Thoracic aorta (tissue), 2 donors: Measurements from ENCODE around the gene ATXN10. TPM values are rescaled to one million over a fixed set of nuclear protein-coding genes. Genes with fewer than 3 reads are reported as not detected.

ENCODE experiments used
- ATAC-seq: fragments of 150-250 bp; one replicate; pipeline ENCODE4 v1.8.0; 2017; ENCODE audit warnings: low read depth; ENCODE audit not compliant: insufficient number of reproducible peaks, low FRiP score
- DNase-seq: peaks from one replicate; pipeline ENCODE4 v3.0.0-alpha.2; 2020; ENCODE audit warnings: low spot score
- H3K27ac ChIP-seq, 2 donors: fragments of 200-600 bp; sonication (generic); 1 replicate in 1 of 2; 2 replicates in 1 of 2; pipeline ENCODE4 v1.5.1; 2016; ENCODE audit warnings: mild to moderate bottlenecking in 2 of 2, moderate library complexity in 2 of 2
- H3K27me3 ChIP-seq: fragments of 200-600 bp; sonication (generic); replicated peaks from 2 replicates; pipeline ENCODE4 v1.6.0; 2016; ENCODE audit warnings: mild to moderate bottlenecking; ENCODE audit not compliant: insufficient read depth
- H3K36me3 ChIP-seq: fragments of 200-600 bp; sonication (generic); one replicate; pipeline ENCODE4 v1.5.1; 2016
- H3K4me1 ChIP-seq, 2 donors: fragments of 200-600 bp; sonication (generic); 1 replicate in 1 of 2; 2 replicates in 1 of 2; pipeline versions ENCODE4 v1.5.1 to v1.6.0; 2016; ENCODE audit warnings: low read depth in 2 of 2, mild to moderate bottlenecking in 1 of 2; ENCODE audit not compliant: control insufficient read depth in 1 of 2
- H3K4me3 ChIP-seq: fragments of 200-600 bp; sonication (generic); 2 replicates; pipeline ENCODE4 v1.5.1; 2016; ENCODE audit warnings: mild to moderate bottlenecking
- H3K9me3 ChIP-seq: fragments of 200-600 bp; sonication (generic); 2 replicates; pipeline ENCODE4 v1.5.1; 2016
- total RNA-seq, 2 donors: library from RNA; depleted of rRNA; stranded (reverse); fragments of >200 nt; gene quantifications; one replicate each; pipeline versions ENCODE4 v1.1.0 to v1.2.3, GENCODE V29; 2016
- TF ChIP-seq, protein P1 (sequence below): fragments of 200-600 bp; sonication (generic); IDR thresholded peaks from one replicate; pipeline ENCODE4 v1.5.1; 2019; ENCODE audit warnings: antibody characterized with exemption

The ATXN10 gene
- total RNA-seq, 2 donors from 2014 or later = 52.9 to 164 TPM

DNA sequence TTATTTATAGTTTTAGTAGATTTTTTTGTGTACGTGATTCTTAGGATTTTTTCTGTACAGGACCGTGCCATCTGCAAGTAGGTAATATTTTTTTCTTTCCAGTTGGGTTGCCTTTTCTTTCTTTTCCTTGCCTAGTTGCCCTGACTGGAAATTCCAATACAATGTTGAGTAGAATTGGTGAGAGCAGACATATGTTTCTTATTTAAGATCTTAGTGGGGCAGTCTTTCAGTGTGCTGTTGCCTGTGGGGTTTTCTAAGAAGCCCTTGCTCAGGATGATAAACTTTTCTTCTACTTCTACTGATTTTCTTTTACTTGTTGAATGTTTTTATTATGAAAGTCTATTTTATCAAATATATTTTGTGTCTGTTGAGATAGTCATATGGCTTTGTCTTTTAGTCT, 33.0 kb downstream of the ATXN10 start:
- DNase-seq = no peak
- Histone ChIP-seq H3K4me1 (peaks cover 0 to 9% of the 10 kb centered on the region in 2 donors), H3K27me3 (no peaks in the 10 kb centered on the region), H3K9me3 (no peaks in the 10 kb centered on the region), H3K36me3 (peaks cover 4% of the 10 kb centered on the region), H3K27ac (no peak overlapping the region), H3K4me3 (no peak overlapping the region)
- no peak for ATAC-seq
- TF ChIP-seq, protein P1, sequence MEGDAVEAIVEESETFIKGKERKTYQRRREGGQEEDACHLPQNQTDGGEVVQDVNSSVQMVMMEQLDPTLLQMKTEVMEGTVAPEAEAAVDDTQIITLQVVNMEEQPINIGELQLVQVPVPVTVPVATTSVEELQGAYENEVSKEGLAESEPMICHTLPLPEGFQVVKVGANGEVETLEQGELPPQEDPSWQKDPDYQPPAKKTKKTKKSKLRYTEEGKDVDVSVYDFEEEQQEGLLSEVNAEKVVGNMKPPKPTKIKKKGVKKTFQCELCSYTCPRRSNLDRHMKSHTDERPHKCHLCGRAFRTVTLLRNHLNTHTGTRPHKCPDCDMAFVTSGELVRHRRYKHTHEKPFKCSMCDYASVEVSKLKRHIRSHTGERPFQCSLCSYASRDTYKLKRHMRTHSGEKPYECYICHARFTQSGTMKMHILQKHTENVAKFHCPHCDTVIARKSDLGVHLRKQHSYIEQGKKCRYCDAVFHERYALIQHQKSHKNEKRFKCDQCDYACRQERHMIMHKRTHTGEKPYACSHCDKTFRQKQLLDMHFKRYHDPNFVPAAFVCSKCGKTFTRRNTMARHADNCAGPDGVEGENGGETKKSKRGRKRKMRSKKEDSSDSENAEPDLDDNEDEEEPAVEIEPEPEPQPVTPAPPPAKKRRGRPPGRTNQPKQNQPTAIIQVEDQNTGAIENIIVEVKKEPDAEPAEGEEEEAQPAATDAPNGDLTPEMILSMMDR = no peak

DNA sequence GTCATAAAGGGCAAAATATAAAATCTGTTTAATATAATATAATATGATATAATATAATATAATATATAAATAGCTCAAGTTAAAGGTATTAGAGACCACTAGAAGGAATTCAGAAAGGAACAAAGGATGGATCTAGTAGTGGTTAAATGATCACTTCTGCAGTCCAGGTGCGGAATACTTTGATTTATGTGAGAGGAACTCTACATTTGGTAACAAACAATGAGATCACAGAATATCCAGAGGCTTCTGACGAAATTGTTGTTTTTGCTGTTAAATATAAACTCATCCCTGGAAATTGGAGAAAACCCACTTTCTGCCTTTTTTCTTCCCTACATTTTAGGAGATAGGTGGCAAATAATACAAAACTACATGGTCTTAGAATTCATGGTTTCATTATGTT, 36.0 kb downstream of the ATXN10 start:
- DNase-seq = no peak
- no peaks in the 10 kb centered on the region for H3K9me3 ChIP-seq
- H3K36me3 ChIP-seq = peaks cover 4% of the 10 kb centered on the region
- H3K27ac ChIP-seq = no peak overlapping the region
- TF ChIP-seq, protein P1 = no peak
- peaks cover 0 to 26% of the 10 kb centered on the region in 2 donors for H3K4me1 ChIP-seq
- H3K4me3 ChIP-seq = no peak overlapping the region
- no peaks in the 10 kb centered on the region for H3K27me3 ChIP-seq
- no peak for ATAC-seq

DNA sequence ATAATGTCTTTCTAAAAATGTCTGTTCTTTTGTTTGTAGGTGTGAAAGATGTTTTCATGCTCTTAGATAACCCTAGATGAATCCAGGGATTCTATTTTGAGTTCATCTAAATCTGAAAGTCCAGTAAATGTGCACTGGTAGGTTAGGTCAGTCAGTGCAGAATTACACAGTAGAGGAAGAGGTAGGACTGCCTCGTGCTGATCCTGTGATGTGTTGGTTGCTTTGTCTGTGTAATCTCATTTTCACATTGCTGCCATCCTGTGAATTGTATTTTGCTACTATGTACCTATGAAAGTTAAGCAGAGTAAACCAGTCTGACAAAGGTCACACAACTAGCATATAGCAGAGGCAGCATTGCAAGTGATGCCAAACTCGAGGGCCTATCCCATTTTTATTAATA, 36.5 kb downstream of the ATXN10 start:
- DNase-seq = no peak
- ATAC-seq = no peak
- Histone ChIP-seq H3K4me3 (no peak overlapping the region), H3K9me3 (no peaks in the 10 kb centered on the region), H3K36me3 (peaks cover 4% of the 10 kb centered on the region), H3K27me3 (no peaks in the 10 kb centered on the region), H3K4me1 (peaks cover 0 to 28% of the 10 kb centered on the region in 2 donors), H3K27ac (no peak overlapping the region)
- TF ChIP-seq, protein P1 = no peak

DNA sequence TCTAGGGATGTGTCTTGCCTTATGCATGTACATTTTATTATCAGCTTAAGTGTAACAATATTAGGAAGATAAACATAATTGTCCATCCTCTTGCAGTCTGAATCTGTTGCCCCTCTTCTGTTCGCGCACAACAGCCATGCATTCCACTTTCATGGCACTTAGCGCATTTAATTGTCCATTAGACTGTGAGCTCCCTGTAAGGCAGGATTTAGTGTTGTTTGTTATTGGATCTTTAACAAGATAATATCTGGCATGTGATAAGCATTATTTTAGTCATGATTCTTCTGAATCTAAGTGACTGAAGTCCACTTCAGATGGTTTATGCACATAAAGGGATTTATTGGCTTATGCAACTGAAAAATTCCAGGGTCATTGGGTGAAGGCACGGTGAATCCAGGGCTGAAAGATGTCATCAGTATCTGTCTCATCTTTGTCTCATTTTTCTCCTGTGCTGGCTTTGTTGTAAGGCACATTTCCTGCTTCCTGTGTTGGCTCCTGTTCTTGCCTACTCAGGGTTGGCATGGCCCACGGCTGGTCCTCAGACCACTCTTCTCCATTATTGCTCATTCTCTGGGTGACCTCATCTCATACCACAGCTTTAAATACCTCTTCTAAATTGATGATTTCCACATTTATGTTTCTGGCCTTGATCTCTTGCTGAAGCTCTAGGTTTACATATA, 37.6 kb downstream of the ATXN10 start:
- no peak for DNase-seq
- H3K4me1 ChIP-seq = peaks cover 0 to 28% of the 10 kb centered on the region in 2 donors
- TF ChIP-seq, protein P1 = no peak
- ATAC-seq = peak; percentile 78
- H3K36me3 ChIP-seq = no peaks in the 10 kb centered on the region
- no peak overlapping the region for H3K4me3 ChIP-seq
- no peak overlapping the region for H3K27ac ChIP-seq
- H3K27me3 ChIP-seq = no peaks in the 10 kb centered on the region
- no peaks in the 10 kb centered on the region for H3K9me3 ChIP-seq

DNA sequence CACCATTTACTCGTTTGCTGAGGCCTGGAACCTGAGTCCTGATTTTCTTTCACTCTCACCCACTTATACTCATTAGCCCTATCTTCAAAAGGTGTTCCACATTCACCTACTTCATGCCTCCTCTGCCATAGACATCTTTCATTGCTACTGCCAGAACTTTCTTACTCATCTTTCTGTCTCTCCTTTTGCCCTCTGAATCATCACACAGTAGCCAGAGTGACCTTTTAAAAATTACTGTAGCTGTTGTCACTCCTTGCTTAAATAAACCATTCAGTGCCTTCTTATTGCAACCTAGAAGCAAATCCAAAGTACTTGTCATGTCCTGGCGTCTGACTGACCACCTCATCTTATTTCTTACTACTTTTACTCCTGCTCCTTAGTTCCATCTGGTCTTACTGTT, 38.2 kb downstream of the ATXN10 start:
- H3K9me3 ChIP-seq = no peaks in the 10 kb centered on the region
- no peaks in the 10 kb centered on the region for H3K36me3 ChIP-seq
- H3K4me1 ChIP-seq = peaks cover 0 to 28% of the 10 kb centered on the region in 2 donors
- no peak overlapping the region for H3K4me3 ChIP-seq
- TF ChIP-seq, protein P1 = no peak
- H3K27ac ChIP-seq = no peak overlapping the region
- H3K27me3 ChIP-seq = no peaks in the 10 kb centered on the region
- DNase-seq = no peak
- no peak for ATAC-seq
